SK-N-SH treated with all-trans-retinoic acid at 6 μM for 48 hours (cell line): ENCODE measurements around the gene SLC25A3.

ENCODE experiments used
- ATAC-seq: fragments of 200-7000 bp; cut with Tn5 transposase; 3 replicates; pipeline ENCODE4 v1.9.1; 2020; ENCODE audit warnings: mild to moderate bottlenecking, moderate library complexity
- ARNTL ChIP-seq: fragments of 450-650 bp; formaldehyde crosslinking; IDR thresholded peaks from 2 replicates; pipeline ENCODE4 v1.5.0; 2020; ENCODE audit warnings: low read depth, mild to moderate bottlenecking, moderate library complexity, borderline replicate concordance
- BACH2 ChIP-seq: fragments of 250-450 bp; sonication (Bioruptor Pico); IDR thresholded peaks from 2 replicates; pipeline ENCODE4 v1.9.0; 2021; ENCODE audit warnings: mild to moderate bottlenecking, borderline replicate concordance
- CREB5 ChIP-seq: fragments of 250-450 bp; sonication (Bioruptor Pico); IDR thresholded peaks from 2 replicates; pipeline ENCODE4 v1.5.1; 2020; ENCODE audit warnings: low read depth, mild to moderate bottlenecking, moderate library complexity
- CSDC2 ChIP-seq: fragments of 250-450 bp; sonication (Bioruptor Pico); IDR thresholded peaks from 2 replicates; pipeline ENCODE4 v1.5.0; 2020; ENCODE audit warnings: mild to moderate bottlenecking, moderate library complexity
- CSRNP3 ChIP-seq: fragments of 250-450 bp; sonication (Bioruptor Pico); IDR thresholded peaks from 2 replicates; pipeline ENCODE4 v1.5.1; 2021; ENCODE audit warnings: mild to moderate bottlenecking, moderate library complexity
- ESRRG ChIP-seq: fragments of 250-450 bp; sonication (Bioruptor Pico); IDR thresholded peaks from 2 replicates; pipeline ENCODE4 v1.6.1; 2021; ENCODE audit warnings: mild to moderate bottlenecking
- ISL1 ChIP-seq: fragments of 250-450 bp; sonication (Bioruptor Pico); IDR thresholded peaks from 2 replicates; pipeline ENCODE4 v2.1.2; 2022; ENCODE audit warnings: mild to moderate bottlenecking, moderate library complexity
- OSR1 ChIP-seq: fragments of 250-450 bp; sonication (Bioruptor Pico); IDR thresholded peaks from 2 replicates; pipeline ENCODE4 v1.8.0; 2022; ENCODE audit warnings: moderate library complexity, mild to moderate bottlenecking, inconsistent platforms
- PATZ1 ChIP-seq: fragments of 250-450 bp; sonication (Bioruptor Pico); IDR thresholded peaks from 2 replicates; pipeline ENCODE4 v1.8.0; 2020; ENCODE audit warnings: mild to moderate bottlenecking, moderate library complexity, borderline replicate concordance
- POU6F1 ChIP-seq: fragments of 250-450 bp; sonication (Bioruptor Pico); IDR thresholded peaks from 2 replicates; pipeline ENCODE4 v1.8.0; 2021; ENCODE audit warnings: low read depth, mild to moderate bottlenecking, moderate library complexity, borderline replicate concordance
- PPARA ChIP-seq: fragments of 250-450 bp; sonication (Bioruptor Pico); IDR thresholded peaks from 2 replicates; pipeline ENCODE4 v1.5.0; 2020; ENCODE audit warnings: mild to moderate bottlenecking, borderline replicate concordance
- RARB ChIP-seq: fragments of 250-450 bp; sonication (Bioruptor Pico); IDR thresholded peaks from 2 replicates; pipeline ENCODE4 v1.8.0; 2021; ENCODE audit warnings: mild to moderate bottlenecking, moderate library complexity
- SNAI2 ChIP-seq: fragments of 250-450 bp; sonication (Bioruptor Pico); IDR thresholded peaks from 2 replicates; pipeline ENCODE4 v1.5.0; 2020; ENCODE audit warnings: mild to moderate bottlenecking, moderate library complexity
- TCF4 ChIP-seq: fragments of 250-450 bp; sonication (Bioruptor Pico); IDR thresholded peaks from 2 replicates; pipeline ENCODE4 v1.8.0; 2021; ENCODE audit warnings: mild to moderate bottlenecking, moderate library complexity, borderline replicate concordance
- TSHZ2 ChIP-seq: fragments of 250-450 bp; sonication (Bioruptor Pico); IDR thresholded peaks from 2 replicates; pipeline ENCODE4 v1.5.0; 2020; ENCODE audit warnings: mild to moderate bottlenecking, moderate library complexity
- ZC3H10 ChIP-seq: fragments of 250-450 bp; sonication (Bioruptor Pico); IDR thresholded peaks from 2 replicates; pipeline ENCODE4 v1.5.1; 2021; ENCODE audit warnings: mild to moderate bottlenecking, moderate library complexity
- ZFP3 ChIP-seq: fragments of 250-450 bp; sonication (Bioruptor Pico); IDR thresholded peaks from 2 replicates; pipeline ENCODE4 v1.5.0; 2020; ENCODE audit warnings: mild to moderate bottlenecking, moderate library complexity
- ZFP30 ChIP-seq: fragments of 450-650 bp; formaldehyde crosslinking; IDR thresholded peaks from 2 replicates; pipeline ENCODE4 v1.5.0; 2022; ENCODE audit warnings: mild to moderate bottlenecking, moderate library complexity
- ZNF565 ChIP-seq: fragments of 450-650 bp; formaldehyde crosslinking; conservative IDR thresholded peaks from 2 replicates; pipeline ENCODE4 v1.5.0; 2020; ENCODE audit warnings: low read depth, mild to moderate bottlenecking, moderate library complexity
- ZNF70 ChIP-seq: fragments of 450-650 bp; formaldehyde crosslinking; IDR thresholded peaks from 2 replicates; pipeline ENCODE4 v1.5.0; 2020; ENCODE audit warnings: mild to moderate bottlenecking, moderate library complexity
- ZNF8 ChIP-seq: fragments of 450-650 bp; formaldehyde crosslinking; IDR thresholded peaks from 2 replicates; pipeline ENCODE4 v1.5.0; 2020; ENCODE audit warnings: mild to moderate bottlenecking, moderate library complexity

The SLC25A3 gene

GRCh38 chr12:98610596-98610995, 17.1 kb downstream of the SLC25A3 start:
- ATAC-seq: no peak
- no peak for TF ChIP-seq ZNF8 (CRISPR knock-in tag)
- no peak for TF ChIP-seq SNAI2 (CRISPR knock-in tag)
- TF ChIP-seq ZFP3 (CRISPR knock-in tag): no peak
- TF ChIP-seq CSRNP3 (CRISPR knock-in tag): no peak
- TF ChIP-seq RARB (CRISPR knock-in tag): no peak
- TF ChIP-seq ZNF565 (CRISPR knock-in tag): no peak
- no peak for TF ChIP-seq POU6F1 (CRISPR knock-in tag)
- no peak for TF ChIP-seq TSHZ2 (CRISPR knock-in tag)
- no peak for TF ChIP-seq ESRRG (CRISPR knock-in tag)
- TF ChIP-seq PPARA (CRISPR knock-in tag): no peak
- no peak for TF ChIP-seq CREB5 (CRISPR knock-in tag)
- TF ChIP-seq ISL1 (CRISPR knock-in tag): no peak
- TF ChIP-seq CSDC2 (CRISPR knock-in tag): no peak
- TF ChIP-seq BACH2 (CRISPR knock-in tag): no peak
- TF ChIP-seq OSR1 (CRISPR knock-in tag): no peak
- TF ChIP-seq ZNF70: no peak
- TF ChIP-seq PATZ1 (CRISPR knock-in tag): no peak
- no peak for TF ChIP-seq ZFP30

GRCh38 chr12:98612696-98613334, 19.3 kb downstream of the SLC25A3 start:
- TF ChIP-seq ZNF565 (CRISPR knock-in tag) (no peak), ZNF70 (no peak), ZC3H10 (CRISPR knock-in tag) (no peak), PPARA (CRISPR knock-in tag) (no peak), ESRRG (CRISPR knock-in tag) (no peak), ZFP30 (no peak), OSR1 (CRISPR knock-in tag) (no peak), CREB5 (CRISPR knock-in tag) (no peak), ISL1 (CRISPR knock-in tag) (no peak), PATZ1 (CRISPR knock-in tag) (no peak), ARNTL (CRISPR knock-in tag) (no peak), ZFP3 (CRISPR knock-in tag) (no peak), CSRNP3 (CRISPR knock-in tag) (no peak), SNAI2 (CRISPR knock-in tag) (no peak), RARB (CRISPR knock-in tag) (no peak), TCF4 (no peak)
- ATAC-seq: no peak
